ENCODE results near the gene GADD45A.

DNA sequence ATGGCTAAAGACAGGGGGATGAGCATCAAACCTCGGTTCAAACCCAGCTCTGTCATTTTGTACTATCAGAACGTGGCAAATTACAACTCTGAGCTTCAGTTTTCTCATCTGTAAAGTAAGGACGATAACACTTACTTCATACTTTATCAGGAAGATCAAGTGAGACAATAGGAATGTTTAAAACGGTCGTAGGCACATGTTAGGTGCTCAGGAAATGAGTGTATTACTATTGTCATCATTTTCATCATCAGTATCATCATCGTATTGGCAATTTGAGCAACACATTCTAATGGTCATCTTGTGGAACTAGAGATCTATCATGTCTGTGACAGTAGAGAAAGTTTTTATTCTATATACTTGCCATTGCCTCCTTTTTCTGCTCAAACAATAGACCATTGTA is 22.1 kb upstream of the GADD45A start:
- TF ChIP-seq ZNF121 (CRISPR knock-in tag; conservative IDR thresholded peaks at IDR 0.05) (no peak), MYBL2 (IDR thresholded peaks at IDR 0.05; ENCODE audit: low read depth) (no peak), MYBL2 (CRISPR knock-in tag; IDR thresholded peaks at IDR 0.05; ENCODE audit: borderline replicate concordance) (no peak), NFYB (IDR thresholded peaks at IDR 0.05; ENCODE audit: extremely low read depth, insufficient read length) (no peak), FOXK2 (conservative IDR thresholded peaks at IDR 0.05 in 1 of 2, IDR thresholded peaks at IDR 0.05 in 1 of 2; ENCODE audit: low read depth in 2 of 2) (no peak), POLR2A (conservative IDR thresholded peaks at IDR 0.05) (no peak), JUND (IDR thresholded peaks at IDR 0.05; ENCODE audit: borderline replicate concordance, low read depth, low read length) (no peak), JUND (tag; IDR thresholded peaks at IDR 0.05; ENCODE audit: borderline replicate concordance, low read depth, low read length) (no peak)
- TF ChIP-seq, protein P1, sequence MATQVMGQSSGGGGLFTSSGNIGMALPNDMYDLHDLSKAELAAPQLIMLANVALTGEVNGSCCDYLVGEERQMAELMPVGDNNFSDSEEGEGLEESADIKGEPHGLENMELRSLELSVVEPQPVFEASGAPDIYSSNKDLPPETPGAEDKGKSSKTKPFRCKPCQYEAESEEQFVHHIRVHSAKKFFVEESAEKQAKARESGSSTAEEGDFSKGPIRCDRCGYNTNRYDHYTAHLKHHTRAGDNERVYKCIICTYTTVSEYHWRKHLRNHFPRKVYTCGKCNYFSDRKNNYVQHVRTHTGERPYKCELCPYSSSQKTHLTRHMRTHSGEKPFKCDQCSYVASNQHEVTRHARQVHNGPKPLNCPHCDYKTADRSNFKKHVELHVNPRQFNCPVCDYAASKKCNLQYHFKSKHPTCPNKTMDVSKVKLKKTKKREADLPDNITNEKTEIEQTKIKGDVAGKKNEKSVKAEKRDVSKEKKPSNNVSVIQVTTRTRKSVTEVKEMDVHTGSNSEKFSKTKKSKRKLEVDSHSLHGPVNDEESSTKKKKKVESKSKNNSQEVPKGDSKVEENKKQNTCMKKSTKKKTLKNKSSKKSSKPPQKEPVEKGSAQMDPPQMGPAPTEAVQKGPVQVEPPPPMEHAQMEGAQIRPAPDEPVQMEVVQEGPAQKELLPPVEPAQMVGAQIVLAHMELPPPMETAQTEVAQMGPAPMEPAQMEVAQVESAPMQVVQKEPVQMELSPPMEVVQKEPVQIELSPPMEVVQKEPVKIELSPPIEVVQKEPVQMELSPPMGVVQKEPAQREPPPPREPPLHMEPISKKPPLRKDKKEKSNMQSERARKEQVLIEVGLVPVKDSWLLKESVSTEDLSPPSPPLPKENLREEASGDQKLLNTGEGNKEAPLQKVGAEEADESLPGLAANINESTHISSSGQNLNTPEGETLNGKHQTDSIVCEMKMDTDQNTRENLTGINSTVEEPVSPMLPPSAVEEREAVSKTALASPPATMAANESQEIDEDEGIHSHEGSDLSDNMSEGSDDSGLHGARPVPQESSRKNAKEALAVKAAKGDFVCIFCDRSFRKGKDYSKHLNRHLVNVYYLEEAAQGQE (IDR thresholded peaks at IDR 0.05; ENCODE audit: borderline replicate concordance): no peak
- TF ChIP-seq, protein P1 (CRISPR knock-in tag; IDR thresholded peaks at IDR 0.05; ENCODE audit: low read depth): no peak
- TF ChIP-seq, protein P2, sequence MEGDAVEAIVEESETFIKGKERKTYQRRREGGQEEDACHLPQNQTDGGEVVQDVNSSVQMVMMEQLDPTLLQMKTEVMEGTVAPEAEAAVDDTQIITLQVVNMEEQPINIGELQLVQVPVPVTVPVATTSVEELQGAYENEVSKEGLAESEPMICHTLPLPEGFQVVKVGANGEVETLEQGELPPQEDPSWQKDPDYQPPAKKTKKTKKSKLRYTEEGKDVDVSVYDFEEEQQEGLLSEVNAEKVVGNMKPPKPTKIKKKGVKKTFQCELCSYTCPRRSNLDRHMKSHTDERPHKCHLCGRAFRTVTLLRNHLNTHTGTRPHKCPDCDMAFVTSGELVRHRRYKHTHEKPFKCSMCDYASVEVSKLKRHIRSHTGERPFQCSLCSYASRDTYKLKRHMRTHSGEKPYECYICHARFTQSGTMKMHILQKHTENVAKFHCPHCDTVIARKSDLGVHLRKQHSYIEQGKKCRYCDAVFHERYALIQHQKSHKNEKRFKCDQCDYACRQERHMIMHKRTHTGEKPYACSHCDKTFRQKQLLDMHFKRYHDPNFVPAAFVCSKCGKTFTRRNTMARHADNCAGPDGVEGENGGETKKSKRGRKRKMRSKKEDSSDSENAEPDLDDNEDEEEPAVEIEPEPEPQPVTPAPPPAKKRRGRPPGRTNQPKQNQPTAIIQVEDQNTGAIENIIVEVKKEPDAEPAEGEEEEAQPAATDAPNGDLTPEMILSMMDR (IDR thresholded peaks at IDR 0.05 in 2 of 3, conservative IDR thresholded peaks at IDR 0.05 in 1 of 3; ENCODE audit: insufficient read depth in 2 of 3, low read depth in 1 of 3, low read length in 3 of 3): no peak
- TF ChIP-seq, protein P3, sequence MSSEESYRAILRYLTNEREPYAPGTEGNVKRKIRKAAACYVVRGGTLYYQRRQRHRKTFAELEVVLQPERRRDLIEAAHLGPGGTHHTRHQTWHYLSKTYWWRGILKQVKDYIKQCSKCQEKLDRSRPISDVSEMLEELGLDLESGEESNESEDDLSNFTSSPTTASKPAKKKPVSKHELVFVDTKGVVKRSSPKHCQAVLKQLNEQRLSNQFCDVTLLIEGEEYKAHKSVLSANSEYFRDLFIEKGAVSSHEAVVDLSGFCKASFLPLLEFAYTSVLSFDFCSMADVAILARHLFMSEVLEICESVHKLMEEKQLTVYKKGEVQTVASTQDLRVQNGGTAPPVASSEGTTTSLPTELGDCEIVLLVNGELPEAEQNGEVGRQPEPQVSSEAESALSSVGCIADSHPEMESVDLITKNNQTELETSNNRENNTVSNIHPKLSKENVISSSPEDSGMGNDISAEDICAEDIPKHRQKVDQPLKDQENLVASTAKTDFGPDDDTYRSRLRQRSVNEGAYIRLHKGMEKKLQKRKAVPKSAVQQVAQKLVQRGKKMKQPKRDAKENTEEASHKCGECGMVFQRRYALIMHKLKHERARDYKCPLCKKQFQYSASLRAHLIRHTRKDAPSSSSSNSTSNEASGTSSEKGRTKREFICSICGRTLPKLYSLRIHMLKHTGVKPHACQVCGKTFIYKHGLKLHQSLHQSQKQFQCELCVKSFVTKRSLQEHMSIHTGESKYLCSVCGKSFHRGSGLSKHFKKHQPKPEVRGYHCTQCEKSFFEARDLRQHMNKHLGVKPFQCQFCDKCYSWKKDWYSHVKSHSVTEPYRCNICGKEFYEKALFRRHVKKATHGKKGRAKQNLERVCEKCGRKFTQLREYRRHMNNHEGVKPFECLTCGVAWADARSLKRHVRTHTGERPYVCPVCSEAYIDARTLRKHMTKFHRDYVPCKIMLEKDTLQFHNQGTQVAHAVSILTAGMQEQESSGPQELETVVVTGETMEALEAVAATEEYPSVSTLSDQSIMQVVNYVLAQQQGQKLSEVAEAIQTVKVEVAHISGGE (CRISPR knock-in tag; IDR thresholded peaks at IDR 0.05): no peak
